SHP77 treated with DMSO at 0.1 percent for 48 hours (cell line): ENCODE results near the gene NUMBL.
"Not testable (repeated sequence)": the region's sequence is repeated elsewhere in the genome, so short reads cannot be mapped to it uniquely, and the experiment has no call there.

ENCODE experiments used
- DNase-seq: peaks from one replicate; lab custom pipeline; 2025; lab: John Stamatoyannopoulos, UW

NUMBL gene

GRCh38 chr19:40663695-40664692 lies 26.5 kb downstream of the NUMBL start:
- DNase-seq: no peak

GRCh38 chr19:40662925-40663694 lies 27.3 kb downstream of the NUMBL start:
- DNase-seq: peak; percentile 57

- DNase-seq: no peak
Observed at GRCh38 chr19:40661616-40662015, 28.8 kb downstream of the NUMBL start.

GRCh38 chr19:40659566-40659965 lies 30.9 kb downstream of the NUMBL start:
- no peak for DNase-seq

- DNase-seq: no peak
Observed at GRCh38 chr19:40659116-40659515, 31.3 kb downstream of the NUMBL start.

GRCh38 chr19:40658031-40658430 lies 32.4 kb downstream of the NUMBL start:
- no peak for DNase-seq

- not testable (repeated sequence) for DNase-seq
Observed at GRCh38 chr19:40655684-40656083, 34.8 kb downstream of the NUMBL start.

GRCh38 chr19:40652303-40652702 lies 38.1 kb downstream of the NUMBL start:
- DNase-seq: not testable (repeated sequence)

GRCh38 chr19:40650749-40651305 lies 39.6 kb downstream of the NUMBL start:
- DNase-seq: no peak

- not testable (repeated sequence) for DNase-seq
Observed at GRCh38 chr19:40649903-40650675, 40.4 kb downstream of the NUMBL start.

- no peak for DNase-seq
Observed at GRCh38 chr19:40646743-40647254, 43.7 kb downstream of the NUMBL start.

GRCh38 chr19:40642757-40643305 lies 47.6 kb downstream of the NUMBL start:
- DNase-seq: no peak

- DNase-seq: no peak
Observed at GRCh38 chr19:40642051-40642706, 48.3 kb downstream of the NUMBL start.

GRCh38 chr19:40641281-40641680 lies 49.2 kb downstream of the NUMBL start:
- DNase-seq: no peak

- DNase-seq: no peak
Observed at GRCh38 chr19:40640744-40641143, 49.7 kb downstream of the NUMBL start.

GRCh38 chr19:40639638-40639982 lies 50.8 kb downstream of the NUMBL start:
- no peak for DNase-seq

- no peak for DNase-seq
Observed at GRCh38 chr19:40638327-40638726, 52.1 kb downstream of the NUMBL start.

- no peak for DNase-seq
Observed at GRCh38 chr19:40633207-40633606, 57.2 kb downstream of the NUMBL start.

GRCh38 chr19:40632311-40633036 lies 58.0 kb downstream of the NUMBL start:
- DNase-seq: no peak

- no peak for DNase-seq
Observed at GRCh38 chr19:40630571-40631160, 59.8 kb downstream of the NUMBL start.
